ENCODE results near the gene THEM4.

- TF ChIP-seq CTCF (IDR thresholded peaks at IDR 0.05; ENCODE audit: poor library complexity) (no peak), EZH2phosphoT487 (IDR thresholded peaks at IDR 0.05; ENCODE audit: low read depth, severe bottlenecking, unreplicated experiment) (no peak), EZH2 (IDR thresholded peaks at IDR 0.05; ENCODE audit: borderline replicate concordance) (no peak)
Measured at GRCh38 chr1:151924691-151925587, 15.6 kb upstream of the THEM4 start.

Measured in hepatocyte (in vitro differentiated cells).